HPDE6-E6E7 (cell line): ENCODE measurements around the gene FAM111A.
"Not testable (repeated sequence)": the region's sequence is repeated elsewhere in the genome, so short reads cannot be mapped to it uniquely, and the experiment has no call there.

ENCODE experiments used
- DNase-seq: peaks from one replicate; pipeline ENCODE4 v3.0.0; 2011; ENCODE audit warnings: missing footprints; ENCODE audit errors: extremely low spot score

FAM111A gene, protein sequence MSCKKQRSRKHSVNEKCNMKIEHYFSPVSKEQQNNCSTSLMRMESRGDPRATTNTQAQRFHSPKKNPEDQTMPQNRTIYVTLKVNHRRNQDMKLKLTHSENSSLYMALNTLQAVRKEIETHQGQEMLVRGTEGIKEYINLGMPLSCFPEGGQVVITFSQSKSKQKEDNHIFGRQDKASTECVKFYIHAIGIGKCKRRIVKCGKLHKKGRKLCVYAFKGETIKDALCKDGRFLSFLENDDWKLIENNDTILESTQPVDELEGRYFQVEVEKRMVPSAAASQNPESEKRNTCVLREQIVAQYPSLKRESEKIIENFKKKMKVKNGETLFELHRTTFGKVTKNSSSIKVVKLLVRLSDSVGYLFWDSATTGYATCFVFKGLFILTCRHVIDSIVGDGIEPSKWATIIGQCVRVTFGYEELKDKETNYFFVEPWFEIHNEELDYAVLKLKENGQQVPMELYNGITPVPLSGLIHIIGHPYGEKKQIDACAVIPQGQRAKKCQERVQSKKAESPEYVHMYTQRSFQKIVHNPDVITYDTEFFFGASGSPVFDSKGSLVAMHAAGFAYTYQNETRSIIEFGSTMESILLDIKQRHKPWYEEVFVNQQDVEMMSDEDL

GRCh38 chr11:59142530-59143507 lies at the start of gene FAM111A:
Gene FAM111A, plus strand, starts transcription at chr11:59142856. Its CDS starts 6,017 bp downstream, at chr11:59148873.
- peak; percentile 85 for DNase-seq

GRCh38 chr11:59093576-59093975 lies 49.1 kb upstream of the FAM111A start:
- DNase-seq = not testable (repeated sequence)

DNA sequence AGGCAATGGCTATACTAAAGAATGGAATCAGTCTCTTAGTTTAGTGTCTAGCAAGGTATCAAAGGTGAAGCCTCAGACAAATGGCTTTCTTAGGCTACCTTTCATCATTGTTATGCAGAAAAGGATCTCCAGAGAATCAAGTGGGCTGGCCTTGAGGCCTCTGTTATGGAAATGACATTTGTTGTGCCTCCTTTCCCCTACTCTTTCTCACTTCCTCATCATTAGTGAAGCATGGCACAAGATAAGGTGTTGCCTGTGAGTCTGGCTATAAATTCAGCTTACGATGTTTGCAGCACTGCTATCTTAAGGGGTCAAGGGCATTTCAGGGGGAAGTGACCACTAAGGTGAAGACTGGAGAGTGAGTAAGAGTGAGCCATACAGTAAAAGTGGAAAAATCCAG lies 47.4 kb upstream of the FAM111A start:
- DNase-seq = not testable (repeated sequence)

GRCh38 chr11:59095972-59096575 lies 46.6 kb upstream of the FAM111A start:
- not testable (repeated sequence) for DNase-seq

DNA sequence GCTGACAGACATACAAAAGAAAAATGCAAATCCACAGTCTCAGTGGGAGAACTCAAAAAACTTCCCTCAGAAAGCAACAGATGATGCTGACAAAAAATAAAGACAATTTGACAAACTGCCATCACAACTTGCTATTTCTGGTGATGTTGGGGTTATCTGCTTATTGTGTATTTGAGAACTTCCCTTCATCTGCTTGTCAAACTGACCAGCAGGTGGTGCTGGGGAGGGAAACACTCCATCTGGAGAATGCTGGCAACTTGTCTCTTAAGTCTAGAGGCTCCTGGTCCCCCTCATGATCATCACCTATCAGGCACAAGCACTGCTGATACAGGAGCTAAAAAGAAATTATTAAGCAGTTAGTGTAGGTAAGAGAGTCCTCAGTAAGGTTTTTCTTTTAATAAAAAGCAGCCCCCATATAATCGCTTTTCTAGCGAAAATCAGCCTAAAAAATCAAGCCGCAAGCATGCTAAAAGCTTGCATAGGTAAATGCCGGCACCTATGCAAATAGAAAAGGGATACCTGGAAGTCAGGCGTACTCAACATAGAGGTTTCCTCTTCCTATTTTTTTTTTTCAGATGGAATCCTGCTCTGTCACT lies 45.4 kb upstream of the FAM111A start:
- no peak for DNase-seq

GRCh38 chr11:59097938-59098337 lies 44.7 kb upstream of the FAM111A start:
- not testable (repeated sequence) for DNase-seq

DNA sequence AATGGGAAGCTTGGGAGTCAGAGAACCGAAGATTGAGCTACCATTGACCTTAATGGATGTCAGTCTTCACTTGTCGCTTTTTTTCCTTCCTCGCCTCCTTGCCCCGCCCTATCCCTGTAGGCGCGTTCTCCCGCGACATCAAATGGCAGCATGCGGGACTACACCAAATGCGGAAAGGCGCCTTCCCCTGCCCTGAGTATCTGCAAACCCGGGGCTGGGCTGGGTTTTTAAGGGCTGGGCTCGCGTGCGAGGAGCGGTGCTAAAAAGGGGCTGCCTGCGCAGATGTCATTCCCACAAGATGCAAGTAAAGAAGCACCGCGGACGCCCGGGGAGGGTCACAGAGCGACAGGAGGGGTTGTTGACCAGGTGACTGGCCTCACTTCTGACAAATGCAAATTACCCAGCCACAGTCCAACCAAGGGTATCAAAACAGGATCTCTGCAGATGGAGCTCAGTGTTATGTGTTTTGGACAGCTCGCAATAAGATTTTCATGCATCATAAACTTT lies 40.3 kb upstream of the FAM111A start:
- no peak for DNase-seq

GRCh38 chr11:59106363-59107336 lies 36.0 kb upstream of the FAM111A start, which contains the start of gene FAM111B:
Gene FAM111B, plus strand, starts transcription at chr11:59107237. Its CDS starts 2,389 bp downstream, at chr11:59109626.
- DNase-seq = peak; percentile 93

GRCh38 chr11:59107721-59108120 lies 34.9 kb upstream of the FAM111A start:
- DNase-seq = not testable (repeated sequence)

DNA sequence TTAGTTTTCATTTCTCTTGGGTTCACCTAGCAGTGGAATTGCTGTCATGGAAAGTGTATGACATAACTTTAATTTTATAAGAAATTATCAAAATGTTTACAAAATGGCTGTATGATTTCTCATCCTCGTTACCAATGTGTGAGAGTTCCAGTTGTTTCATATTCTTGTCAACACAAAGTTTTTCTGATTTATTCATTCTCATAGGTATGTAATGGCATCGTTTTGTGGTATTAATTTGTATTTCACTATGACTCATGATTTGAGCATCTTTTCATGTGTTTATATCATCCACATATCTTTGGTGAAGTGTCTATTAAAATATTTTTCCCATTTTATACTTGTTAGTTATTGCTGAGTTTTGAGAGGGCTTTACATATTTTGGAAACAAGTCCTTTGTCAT lies 30.2 kb upstream of the FAM111A start:
- no peak for DNase-seq

GRCh38 chr11:59114344-59114743 lies 28.3 kb upstream of the FAM111A start:
- no peak for DNase-seq

DNA sequence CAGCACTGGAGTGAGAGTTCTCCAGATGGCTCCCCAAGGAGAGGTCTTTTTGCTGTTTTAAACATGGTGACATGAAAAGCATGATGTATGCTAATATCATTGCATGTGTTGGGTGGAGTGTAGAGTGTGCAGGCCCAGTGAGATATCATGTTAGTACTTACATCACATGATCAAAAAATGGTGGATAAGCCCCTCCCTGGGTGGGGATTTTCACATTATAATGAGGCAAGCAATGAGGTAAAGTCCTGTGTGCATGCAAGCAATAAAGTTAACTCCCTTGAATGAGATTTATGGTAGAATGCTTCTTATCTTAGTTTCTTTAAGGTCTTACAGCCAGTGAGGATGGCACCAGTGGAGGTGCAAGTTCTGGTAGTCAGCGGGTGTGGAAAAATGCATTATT lies 27.1 kb upstream of the FAM111A start:
- no peak for DNase-seq

- DNase-seq = no peak
Observed at GRCh38 chr11:59117774-59118173, 24.9 kb upstream of the FAM111A start.

GRCh38 chr11:59119826-59120225 lies 22.8 kb upstream of the FAM111A start:
- DNase-seq = no peak

- DNase-seq = peak; percentile 74
Observed at GRCh38 chr11:59135648-59136461, 6.8 kb upstream of the FAM111A start.

DNA sequence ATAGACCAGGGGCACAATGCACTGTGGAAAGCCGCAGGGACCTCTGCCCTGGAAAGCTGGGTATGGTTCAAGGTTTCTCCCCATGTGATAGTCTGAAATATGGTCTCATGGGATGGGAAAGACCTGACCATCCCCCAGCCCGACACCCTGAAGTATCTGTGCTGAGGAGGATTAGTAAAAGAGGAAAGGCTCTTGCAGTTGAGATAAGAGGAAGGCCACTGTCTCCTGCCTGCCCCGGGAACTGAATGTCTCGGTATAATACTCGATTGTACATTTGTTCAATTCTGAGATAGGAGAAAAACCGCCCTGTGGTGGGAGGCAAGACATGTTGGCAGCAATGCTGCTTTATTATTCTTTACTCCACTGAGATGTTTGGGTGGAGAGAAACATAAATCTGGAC lies 6.1 kb upstream of the FAM111A start:
- DNase-seq = not testable (repeated sequence)

- DNase-seq = no peak
Observed at GRCh38 chr11:59137190-59137589, 5.5 kb upstream of the FAM111A start.

GRCh38 chr11:59138643-59139042 lies 4.0 kb upstream of the FAM111A start:
- no peak for DNase-seq

GRCh38 chr11:59141191-59141590 lies 1.5 kb upstream of the FAM111A start:
- no peak for DNase-seq
